Mononuclear cell (primary cell): ENCODE measurements around the gene C19orf85. TPM values are rescaled to one million over a fixed set of nuclear protein-coding genes. Genes with fewer than 3 reads are reported as not detected.

Source experiments
- H3K27me3 ChIP-seq: 2 replicates; pipeline ENCODE4 v1.6.0; 2011; ENCODE audit warnings: low read length, control low read depth; ENCODE audit not compliant: insufficient read depth
- H3K4me1 ChIP-seq: 2 replicates; pipeline ENCODE4 v1.5.1; 2011; ENCODE audit warnings: mild to moderate bottlenecking, low read length, control low read depth; ENCODE audit not compliant: insufficient read depth
- H3K4me3 ChIP-seq: 2 replicates; pipeline ENCODE4 v1.5.1; 2011; ENCODE audit warnings: mild to moderate bottlenecking, low read length, moderate library complexity
- H3K9me3 ChIP-seq: 2 replicates; pipeline ENCODE4 v1.5.1; 2011; ENCODE audit warnings: low read depth, mild to moderate bottlenecking, control low read depth, low read length
- total RNA-seq: library from RNA; depleted of rRNA; stranded (reverse); fragments of >200 nt; gene quantifications from one replicate; pipeline ENCODE4 v1.2.3, GENCODE V29; 2012

The C19orf85 gene
- total RNA-seq, 1 donor = not detected

DNA sequence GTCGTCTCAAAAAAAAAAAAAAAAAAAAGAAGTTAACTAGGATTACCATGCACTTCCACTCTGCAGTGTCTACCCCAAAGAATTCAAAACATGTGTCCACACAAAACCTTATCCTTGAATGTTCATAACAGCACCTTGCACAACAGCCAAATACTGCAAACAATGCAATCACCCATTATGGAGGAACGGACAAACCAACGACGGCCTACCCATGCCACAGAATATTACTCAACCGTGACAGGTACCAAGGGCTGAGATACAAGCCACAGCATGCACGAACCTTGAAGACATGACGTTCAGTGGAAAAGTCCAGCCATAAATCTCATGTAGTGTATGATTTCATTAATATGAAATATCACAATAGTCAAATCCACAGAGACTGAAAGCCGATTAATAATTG is 18.5 kb downstream of the C19orf85 start:
- Histone ChIP-seq H3K27me3 (peaks cover 41% of the 10 kb centered on the region), H3K4me3 (no peak overlapping the region), H3K4me1 (peaks cover 10% of the 10 kb centered on the region), H3K9me3 (no peaks in the 10 kb centered on the region)

DNA sequence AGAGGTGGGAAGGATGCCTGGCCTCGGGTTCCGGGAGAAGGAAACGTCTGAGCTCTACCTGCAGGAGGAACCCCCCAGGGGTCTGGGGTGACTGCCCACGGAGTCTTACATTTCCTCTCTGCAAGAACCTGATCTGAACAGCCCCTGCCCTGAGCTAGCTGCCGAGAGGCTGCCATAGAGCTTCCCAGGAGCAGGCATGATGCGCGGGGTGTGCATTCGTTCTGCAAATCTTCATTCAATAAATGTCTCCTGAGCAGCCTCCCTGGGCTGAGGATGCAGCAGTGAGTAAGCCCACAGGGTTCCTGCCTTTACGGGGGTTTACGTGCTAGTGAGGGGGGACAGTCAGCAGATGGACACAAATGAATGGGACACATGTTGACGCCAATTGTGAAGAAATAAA is 19.9 kb downstream of the C19orf85 start:
- Histone ChIP-seq H3K4me1 (peaks cover 20% of the 10 kb centered on the region), H3K9me3 (no peaks in the 10 kb centered on the region), H3K27me3 (peaks cover 48% of the 10 kb centered on the region), H3K4me3 (no peak overlapping the region)

DNA sequence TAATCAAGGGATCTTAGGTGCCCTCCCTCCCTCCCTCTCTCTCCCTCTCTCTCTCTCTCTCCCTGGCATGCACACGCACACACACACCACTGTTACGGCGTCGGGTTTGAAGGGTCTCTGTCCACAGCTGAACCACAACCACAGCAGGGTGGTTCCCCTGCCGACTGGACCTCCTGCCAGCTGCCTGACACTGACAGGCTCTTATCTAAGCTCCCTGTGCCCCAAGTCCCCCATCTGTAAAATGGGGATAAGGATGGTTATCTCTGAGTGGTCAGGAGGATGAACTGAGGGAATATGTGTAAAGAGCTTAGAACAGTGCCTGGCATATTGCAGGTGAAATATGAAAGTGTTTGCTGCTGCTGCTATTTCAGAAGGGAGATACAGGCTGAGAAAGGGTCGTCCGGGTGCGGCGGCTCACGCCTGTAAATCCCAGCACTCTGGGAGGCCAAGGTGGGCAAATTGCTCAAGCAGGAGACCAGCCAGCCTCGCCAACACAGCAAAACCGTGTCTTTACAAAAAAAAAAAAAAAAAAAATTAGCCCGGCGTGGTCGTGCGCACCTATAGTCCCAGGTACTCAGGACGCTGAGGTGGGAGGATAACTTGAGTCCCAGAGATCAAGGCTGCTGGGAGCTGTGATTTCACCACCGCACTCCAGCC is 20.6 kb downstream of the C19orf85 start:
- peaks cover 48% of the 10 kb centered on the region for H3K27me3 ChIP-seq
- no peak overlapping the region for H3K4me3 ChIP-seq
- no peaks in the 10 kb centered on the region for H3K9me3 ChIP-seq

DNA sequence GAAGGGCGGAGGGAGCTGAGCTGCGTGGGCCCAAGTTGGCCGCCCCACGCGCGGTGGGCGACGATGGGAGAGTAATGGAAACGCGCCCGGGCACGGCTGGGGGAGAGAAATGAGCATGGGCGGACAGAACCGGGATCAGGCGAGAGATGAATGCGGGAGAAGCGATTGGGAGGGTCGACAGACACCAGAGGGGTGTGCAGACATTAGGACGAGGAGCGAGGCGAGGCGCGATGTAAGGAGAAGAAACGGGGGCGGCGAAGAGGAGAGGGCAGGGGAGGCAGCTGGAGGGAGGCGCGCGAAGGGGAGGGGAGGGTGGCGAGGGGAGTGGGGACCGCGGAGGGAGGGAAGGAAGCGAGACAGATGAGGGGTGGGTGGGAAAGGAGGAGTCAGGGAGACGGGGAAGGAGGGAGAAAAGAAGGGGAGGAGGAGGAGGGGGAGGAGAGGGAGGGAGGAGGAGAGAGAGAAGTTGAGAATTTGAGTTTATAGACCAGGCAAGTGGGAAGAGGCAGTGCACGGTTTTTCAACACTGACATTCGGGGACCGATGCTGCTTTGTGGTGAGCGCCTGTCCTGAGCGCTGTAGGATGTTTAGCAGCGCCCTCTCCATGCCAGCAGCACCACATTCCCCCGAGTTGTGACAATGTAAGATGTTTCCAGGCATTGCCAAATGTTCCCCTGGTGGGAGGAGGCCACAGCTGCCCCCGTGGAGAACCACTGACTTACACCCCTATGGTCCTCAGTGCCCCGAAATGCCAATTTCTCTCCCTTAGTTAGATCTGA is 21.3 kb downstream of the C19orf85 start, which contains the start of gene SHISA7:
Gene SHISA7 (minus strand): TSS at position 256 of the 779 bp plus-strand sequence. CDS start 437 bp downstream, outside the sequence.
- Histone ChIP-seq H3K4me1 (peaks cover 20% of the 10 kb centered on the region), H3K4me3 (no peak within 1 kb of the TSS), H3K27me3 (peaks cover 54% of the 10 kb centered on the region), H3K9me3 (no peaks in the 10 kb centered on the region)

More for the DNA sequence above, 20.6 kb downstream of the C19orf85 start:
- H3K4me1 ChIP-seq = peaks cover 20% of the 10 kb centered on the region

DNA sequence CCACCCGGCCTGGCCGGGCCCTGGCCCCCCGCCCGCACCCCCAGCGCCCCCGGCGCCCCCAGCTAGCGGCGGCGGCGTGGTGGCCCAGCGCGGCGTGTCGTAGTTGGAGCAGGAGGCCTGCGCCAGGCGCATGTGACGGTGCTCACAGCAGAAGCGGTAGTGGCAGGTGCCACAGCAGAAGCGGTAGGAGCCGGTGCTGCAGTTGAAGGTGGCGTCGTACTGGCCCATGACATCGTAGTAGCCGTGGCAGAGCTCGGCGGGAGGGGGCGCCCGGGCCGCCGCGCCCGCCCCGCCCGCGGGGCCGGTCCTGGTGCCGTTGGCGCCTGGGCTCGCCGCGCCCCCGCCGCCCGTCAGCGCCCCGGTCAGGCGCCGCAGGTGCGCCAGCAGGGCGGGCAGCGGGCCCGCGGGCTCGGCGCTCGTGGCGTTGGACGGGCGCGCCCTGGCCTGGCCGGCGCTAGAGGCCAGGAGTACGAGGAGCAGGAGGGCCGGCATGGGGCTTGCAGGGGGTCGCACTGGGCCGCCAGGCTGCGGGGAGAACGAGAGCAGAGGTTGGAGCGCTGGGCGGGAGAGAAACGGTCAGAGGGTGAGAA is 22.1 kb downstream of the C19orf85 start:
- no peaks in the 10 kb centered on the region for H3K9me3 ChIP-seq
- H3K4me3 ChIP-seq = no peak overlapping the region
- H3K4me1 ChIP-seq = peaks cover 20% of the 10 kb centered on the region
- H3K27me3 ChIP-seq = peaks cover 57% of the 10 kb centered on the region

DNA sequence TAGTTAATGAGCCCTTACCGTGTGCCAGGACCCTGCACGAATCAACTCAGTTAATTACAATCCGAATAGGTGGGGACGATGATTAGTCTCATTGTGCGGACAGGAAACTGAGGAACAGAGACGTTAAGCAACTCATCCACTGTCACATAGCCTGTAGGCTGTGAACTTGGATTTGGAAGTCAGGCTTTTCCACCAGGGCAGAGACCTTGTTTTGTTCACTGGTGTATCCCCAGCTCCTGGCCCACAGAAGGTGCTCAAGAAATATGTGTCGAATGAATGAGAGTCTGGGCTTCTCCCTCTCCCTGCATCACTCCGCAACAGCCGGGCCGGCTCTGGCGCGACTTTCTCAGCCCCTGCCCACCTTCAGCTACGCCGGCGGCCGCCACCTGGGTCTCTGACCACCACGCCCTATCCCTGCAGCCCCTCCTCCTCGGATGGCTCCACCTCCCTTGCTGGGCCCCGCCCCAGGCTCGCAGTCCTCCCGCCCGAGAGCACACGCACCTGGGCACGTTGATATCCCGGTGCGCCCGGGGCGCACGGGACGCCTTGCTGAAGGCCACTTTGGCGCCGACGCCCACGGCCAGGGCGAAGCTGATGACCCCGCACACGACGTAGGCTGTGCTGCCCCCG is 22.7 kb downstream of the C19orf85 start:
- Histone ChIP-seq H3K9me3 (no peaks in the 10 kb centered on the region), H3K4me1 (peaks cover 20% of the 10 kb centered on the region), H3K4me3 (no peak overlapping the region), H3K27me3 (peaks cover 59% of the 10 kb centered on the region)

DNA sequence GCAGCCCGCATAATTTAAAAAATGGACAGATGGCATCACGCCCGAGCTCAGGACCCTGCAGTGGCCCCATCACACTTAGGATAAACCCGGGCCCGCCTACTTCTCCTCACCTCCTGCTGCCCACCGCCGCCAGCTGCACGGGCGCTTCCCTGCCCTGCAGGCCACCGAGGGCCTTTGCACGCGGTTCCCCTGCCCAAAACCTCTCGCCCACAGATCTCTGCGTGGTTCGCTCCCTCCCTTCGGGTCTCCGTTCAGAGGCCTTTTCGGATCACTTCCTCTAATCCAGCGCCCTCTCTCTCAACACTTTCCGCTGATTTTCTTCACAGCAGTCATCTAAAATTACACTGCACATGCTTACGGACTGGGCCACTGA is 23.2 kb downstream of the C19orf85 start:
- no peaks in the 10 kb centered on the region for H3K9me3 ChIP-seq
- no peak overlapping the region for H3K4me3 ChIP-seq
- peaks cover 20% of the 10 kb centered on the region for H3K4me1 ChIP-seq
- H3K27me3 ChIP-seq = peaks cover 62% of the 10 kb centered on the region

DNA sequence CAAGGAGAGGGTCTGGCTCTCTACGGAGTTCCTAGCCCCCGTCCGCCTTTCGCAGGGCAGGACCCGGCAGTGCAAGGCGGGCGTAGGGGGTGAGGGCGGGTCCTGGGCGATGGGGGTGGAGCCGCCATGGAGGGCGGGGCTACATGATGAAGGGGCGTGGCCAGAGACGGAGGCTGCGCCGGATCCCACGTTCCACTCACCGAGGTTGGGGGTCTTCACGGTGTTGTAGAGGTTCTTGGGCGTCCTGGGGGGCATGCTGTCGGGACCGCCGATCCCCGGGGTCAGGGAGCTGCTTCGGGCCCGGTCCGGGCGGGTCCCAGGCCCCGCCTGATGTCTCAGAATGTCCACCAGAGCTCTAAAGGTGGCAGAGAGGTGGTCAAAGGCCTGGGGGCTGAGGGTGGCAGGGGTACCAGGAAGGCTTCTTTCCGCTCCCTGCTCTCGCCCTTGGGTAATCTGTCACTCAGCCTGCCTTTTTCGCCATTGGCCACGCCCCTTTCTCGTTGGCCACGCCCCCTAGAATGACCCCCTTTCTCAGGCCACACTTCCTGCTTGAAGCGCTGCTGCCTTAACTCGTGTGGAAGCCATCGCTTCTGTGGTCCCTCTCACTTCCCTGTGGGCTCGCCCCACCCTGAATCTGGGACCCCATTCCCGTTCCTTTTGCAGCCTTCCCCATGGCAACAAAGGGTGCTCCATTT is 24.0 kb downstream of the C19orf85 start:
- no peak overlapping the region for H3K4me3 ChIP-seq
- H3K27me3 ChIP-seq = peaks cover 62% of the 10 kb centered on the region
- H3K4me1 ChIP-seq = peaks cover 20% of the 10 kb centered on the region
- H3K9me3 ChIP-seq = no peaks in the 10 kb centered on the region

DNA sequence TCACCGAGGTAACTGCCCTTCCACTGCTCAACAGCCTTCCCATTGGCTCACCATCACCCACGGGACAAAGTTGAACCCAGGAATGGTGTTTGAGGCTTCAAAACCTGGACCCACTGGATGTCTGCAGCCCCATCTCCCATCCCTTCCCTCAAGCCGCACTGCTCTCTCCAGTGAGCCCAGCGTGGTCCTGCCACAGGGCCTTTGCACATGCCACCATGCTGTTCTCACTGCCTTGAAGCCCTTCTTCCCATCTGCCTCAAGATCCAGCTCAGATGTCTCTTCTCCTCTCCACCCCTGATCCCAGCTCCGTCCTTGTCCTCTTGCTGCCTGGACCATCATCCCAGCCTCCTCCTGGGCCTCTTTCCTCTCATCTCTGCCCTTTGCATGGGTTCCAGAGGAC is 25.5 kb downstream of the C19orf85 start:
- Histone ChIP-seq H3K27me3 (peaks cover 54% of the 10 kb centered on the region), H3K4me1 (peaks cover 20% of the 10 kb centered on the region), H3K9me3 (no peaks in the 10 kb centered on the region), H3K4me3 (no peak overlapping the region)

DNA sequence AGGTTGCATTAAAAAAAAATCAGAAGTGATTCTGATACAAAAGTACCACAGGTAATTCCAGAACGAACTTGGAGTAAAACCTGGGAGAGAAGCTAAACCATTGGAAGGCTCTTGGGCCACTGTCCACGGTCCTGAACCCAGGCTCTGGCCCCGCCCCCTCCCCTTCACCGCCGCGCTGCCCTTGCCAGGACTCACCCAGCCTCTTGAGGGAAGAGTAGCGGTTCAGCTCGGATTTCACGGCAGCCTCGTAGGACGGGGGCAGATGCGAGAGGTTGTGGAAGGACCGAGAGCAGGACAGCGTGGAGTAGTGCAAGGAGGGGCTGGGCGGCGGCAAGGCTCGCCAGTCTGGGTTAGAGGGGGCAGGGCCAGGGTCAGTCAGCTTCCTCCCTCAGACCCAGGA is 27.1 kb downstream of the C19orf85 start:
- Histone ChIP-seq H3K4me1 (peaks cover 20% of the 10 kb centered on the region), H3K27me3 (peaks cover 58% of the 10 kb centered on the region), H3K4me3 (no peak overlapping the region), H3K9me3 (no peaks in the 10 kb centered on the region)

DNA sequence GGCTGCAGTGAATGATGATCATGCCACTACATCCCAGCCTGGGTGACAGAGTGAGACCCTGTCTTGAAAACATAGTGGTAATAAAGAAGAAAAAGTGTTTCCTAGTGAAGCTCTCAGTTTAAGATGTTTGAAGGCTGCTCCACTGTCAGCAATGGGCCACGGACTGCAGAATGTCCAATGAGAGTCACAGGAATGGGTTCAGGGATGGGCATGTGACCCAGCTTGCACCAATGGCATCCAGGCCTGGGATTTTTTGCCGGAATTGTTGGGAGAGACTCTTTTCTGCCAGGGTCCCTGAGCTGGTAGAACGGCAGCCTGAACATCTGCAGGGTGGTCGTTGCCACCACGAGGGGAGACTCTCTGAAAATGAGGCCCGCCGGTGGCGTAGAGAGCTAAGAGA is 27.7 kb downstream of the C19orf85 start:
- H3K27me3 ChIP-seq = peaks cover 61% of the 10 kb centered on the region
- no peaks in the 10 kb centered on the region for H3K9me3 ChIP-seq
- peaks cover 18% of the 10 kb centered on the region for H3K4me1 ChIP-seq
- H3K4me3 ChIP-seq = no peak overlapping the region

DNA sequence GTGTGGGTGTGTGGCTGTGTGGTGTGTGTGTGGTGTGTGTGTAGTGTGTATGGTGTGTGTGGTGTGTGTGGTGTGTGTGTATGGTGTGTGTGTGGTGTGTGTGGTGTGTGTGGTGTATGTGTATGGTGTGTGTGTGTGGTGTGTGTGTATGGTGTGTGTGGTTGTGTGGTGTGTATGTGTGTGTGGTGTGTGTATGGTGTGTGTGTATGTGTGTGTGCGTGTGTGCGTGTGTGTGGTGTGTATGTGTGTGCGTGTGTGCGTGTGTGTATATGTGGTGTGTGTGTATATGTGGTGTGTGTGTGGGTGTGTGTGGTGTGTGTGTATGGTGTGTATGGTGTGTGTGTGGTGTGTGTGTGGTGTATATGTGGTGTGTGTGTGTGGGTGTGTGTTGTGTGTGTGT is 29.5 kb downstream of the C19orf85 start:
- no peaks in the 10 kb centered on the region for H3K4me1 ChIP-seq
- no peak overlapping the region for H3K4me3 ChIP-seq
- no peaks in the 10 kb centered on the region for H3K9me3 ChIP-seq
- H3K27me3 ChIP-seq = peaks cover 53% of the 10 kb centered on the region

DNA sequence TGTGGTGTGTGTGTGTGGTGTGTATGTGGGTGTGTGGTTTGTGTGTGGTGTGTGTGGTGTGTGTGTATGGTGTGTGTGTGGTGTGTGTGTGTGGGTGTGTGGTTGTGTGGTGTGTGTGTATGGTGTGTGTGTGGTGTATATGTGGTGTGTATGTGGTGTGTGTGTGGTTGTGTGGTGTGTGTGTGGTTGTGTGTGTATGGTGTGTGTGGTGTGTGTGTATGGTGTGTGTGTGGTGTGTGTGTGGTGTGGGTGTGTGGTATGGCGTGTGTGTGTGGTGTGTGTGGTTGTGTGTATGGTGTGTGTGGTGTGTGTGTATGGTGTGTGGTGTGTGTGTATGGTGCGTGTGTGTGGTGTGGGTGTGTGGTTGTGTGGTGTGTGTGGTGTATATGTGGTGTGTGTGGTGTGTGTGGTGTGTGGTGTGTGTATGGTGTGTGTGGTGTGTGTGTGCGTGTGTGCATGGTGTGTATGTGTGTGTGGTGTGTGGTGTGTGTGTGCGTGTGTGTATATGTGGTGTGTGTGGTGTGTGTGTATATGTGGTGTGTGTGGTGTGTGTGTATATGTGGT is 30.1 kb downstream of the C19orf85 start:
- no peaks in the 10 kb centered on the region for H3K9me3 ChIP-seq
- no peak overlapping the region for H3K4me3 ChIP-seq
- H3K4me1 ChIP-seq = no peaks in the 10 kb centered on the region
- H3K27me3 ChIP-seq = peaks cover 48% of the 10 kb centered on the region

DNA sequence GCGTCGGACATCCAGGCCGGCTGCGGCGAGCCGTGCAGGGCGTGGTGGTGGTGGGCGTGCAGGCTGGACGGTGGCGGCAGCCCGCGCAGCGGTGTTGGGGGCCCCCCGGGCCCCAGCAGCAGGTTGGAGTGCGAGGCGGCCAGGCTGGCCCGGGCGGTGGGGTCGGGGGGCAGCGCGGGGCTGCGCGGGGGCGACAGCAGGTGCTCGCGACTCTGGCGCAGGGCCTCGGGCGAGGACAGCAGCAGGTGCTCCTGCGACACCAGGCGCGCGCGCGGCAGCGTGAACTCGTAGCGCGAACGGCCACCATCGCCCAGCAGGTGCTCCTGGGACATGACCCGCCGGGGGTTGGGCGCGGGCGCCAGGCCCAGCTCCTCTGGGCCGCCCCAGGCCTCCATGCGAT is 31.3 kb downstream of the C19orf85 start:
- peaks cover 38% of the 10 kb centered on the region for H3K27me3 ChIP-seq
- H3K4me3 ChIP-seq = no peak overlapping the region
- no peaks in the 10 kb centered on the region for H3K9me3 ChIP-seq
- no peaks in the 10 kb centered on the region for H3K4me1 ChIP-seq
